NB4 (cell line): Measurements from ENCODE around the gene MRPL58.
"Not testable (repeated sequence)": the region's sequence is repeated elsewhere in the genome, so short reads cannot be mapped to it uniquely, and the experiment has no call there.

Source experiments
- DNase-seq: peaks from one replicate; pipeline ENCODE4 v3.0.0; 2010; ENCODE audit warnings: low read depth
- H3K4me3 ChIP-seq: one replicate; pipeline ENCODE4 v1.5.1; 2011; ENCODE audit warnings: mild to moderate bottlenecking, low read depth, low read length, moderate library complexity
- MYC ChIP-seq: IDR thresholded peaks from 2 replicates; pipeline ENCODE4 v1.6.1; 2011; ENCODE audit warnings: low read depth, low read length
- POLR2A ChIP-seq: IDR thresholded peaks from 2 replicates; pipeline ENCODE4 v1.6.1; 2011; ENCODE audit warnings: mild to moderate bottlenecking; ENCODE audit not compliant: insufficient read length; ENCODE audit errors: extremely low read depth
- TF ChIP-seq, protein P1 (sequence below): IDR thresholded peaks from 2 replicates; pipeline ENCODE4 v1.6.1; 2011; ENCODE audit warnings: low read depth, low read length
- TF ChIP-seq, protein P2 (sequence below): IDR thresholded peaks from one replicate; pipeline ENCODE4 v1.5.1; 2012; ENCODE audit warnings: low read depth, low read length

MRPL58 gene

DNA sequence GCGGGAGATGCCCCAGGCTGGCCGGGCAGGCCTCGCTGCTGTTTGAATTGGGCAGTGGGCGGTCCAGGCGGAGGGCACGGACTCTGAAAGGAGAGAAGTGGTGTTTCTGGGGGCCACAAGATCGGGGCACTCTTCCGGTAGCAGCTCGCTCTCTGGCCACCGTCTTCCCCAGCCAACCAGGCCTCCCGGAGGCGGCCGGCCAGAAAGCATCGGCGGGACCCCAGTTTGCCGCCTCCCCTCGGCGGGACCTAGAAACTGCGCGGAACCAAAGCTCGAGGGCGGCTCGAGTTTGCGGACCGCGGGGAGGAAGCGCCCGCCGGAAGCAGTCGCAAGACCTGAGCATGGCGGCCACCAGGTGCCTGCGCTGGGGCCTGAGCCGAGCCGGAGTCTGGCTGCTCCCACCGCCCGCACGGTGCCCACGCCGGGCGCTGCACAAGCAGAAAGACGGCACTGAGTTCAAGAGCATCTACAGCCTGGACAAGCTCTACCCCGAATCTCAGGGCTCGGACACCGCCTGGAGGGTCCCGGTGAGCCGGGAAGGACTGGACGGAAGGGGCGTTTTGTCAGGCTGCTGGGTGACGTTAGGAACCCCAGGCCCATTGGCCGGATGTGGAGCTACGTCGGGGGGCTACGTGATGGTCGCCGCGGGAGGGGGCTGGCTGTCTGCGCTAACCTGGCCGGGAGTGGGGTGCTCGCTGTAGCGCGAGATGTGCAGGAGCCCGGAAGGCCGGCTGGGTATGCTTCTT lies at the start of gene MRPL58:
MRPL58 (plus strand) TSS at position 325 of the 746 bp plus-strand sequence; CDS start at position 342, 17 bp downstream.
- TF ChIP-seq POLR2A (peak; percentile 77), MYC (peak; percentile 88)
- TF ChIP-seq, protein P1, sequence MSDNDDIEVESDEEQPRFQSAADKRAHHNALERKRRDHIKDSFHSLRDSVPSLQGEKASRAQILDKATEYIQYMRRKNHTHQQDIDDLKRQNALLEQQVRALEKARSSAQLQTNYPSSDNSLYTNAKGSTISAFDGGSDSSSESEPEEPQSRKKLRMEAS = peak; percentile 64
- TF ChIP-seq, protein P2, sequence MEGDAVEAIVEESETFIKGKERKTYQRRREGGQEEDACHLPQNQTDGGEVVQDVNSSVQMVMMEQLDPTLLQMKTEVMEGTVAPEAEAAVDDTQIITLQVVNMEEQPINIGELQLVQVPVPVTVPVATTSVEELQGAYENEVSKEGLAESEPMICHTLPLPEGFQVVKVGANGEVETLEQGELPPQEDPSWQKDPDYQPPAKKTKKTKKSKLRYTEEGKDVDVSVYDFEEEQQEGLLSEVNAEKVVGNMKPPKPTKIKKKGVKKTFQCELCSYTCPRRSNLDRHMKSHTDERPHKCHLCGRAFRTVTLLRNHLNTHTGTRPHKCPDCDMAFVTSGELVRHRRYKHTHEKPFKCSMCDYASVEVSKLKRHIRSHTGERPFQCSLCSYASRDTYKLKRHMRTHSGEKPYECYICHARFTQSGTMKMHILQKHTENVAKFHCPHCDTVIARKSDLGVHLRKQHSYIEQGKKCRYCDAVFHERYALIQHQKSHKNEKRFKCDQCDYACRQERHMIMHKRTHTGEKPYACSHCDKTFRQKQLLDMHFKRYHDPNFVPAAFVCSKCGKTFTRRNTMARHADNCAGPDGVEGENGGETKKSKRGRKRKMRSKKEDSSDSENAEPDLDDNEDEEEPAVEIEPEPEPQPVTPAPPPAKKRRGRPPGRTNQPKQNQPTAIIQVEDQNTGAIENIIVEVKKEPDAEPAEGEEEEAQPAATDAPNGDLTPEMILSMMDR = peak; percentile 37
- peak within 1 kb of the TSS; percentile 92 for H3K4me3 ChIP-seq
- peak; percentile 94 for DNase-seq

DNA sequence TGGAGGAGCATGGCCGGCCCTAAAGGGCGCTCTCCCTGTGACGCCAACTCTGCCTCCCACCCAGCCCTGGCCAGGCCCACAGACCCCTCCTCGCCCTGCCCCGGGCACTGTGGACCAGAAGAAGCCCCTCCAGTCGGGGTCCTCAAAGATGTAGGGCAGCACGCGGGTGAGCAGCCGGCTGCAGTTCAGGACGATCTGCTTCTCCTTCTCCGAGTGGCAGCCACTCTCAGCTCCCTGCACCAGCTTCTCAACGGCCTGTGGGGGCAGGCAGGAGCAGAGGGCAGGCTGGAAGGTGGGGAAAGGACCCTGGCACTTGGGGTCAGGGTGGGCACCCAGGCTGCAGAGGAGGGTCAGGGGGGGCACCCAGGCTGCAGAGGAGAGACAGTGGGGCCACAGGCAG lies 48.8 kb upstream of the MRPL58 start:
- TF ChIP-seq, protein P2 = no peak
- TF ChIP-seq, protein P1 = no peak
- TF ChIP-seq MYC (no peak), POLR2A (no peak)
- DNase-seq = peak; percentile 31
- H3K4me3 ChIP-seq = no peak overlapping the region

DNA sequence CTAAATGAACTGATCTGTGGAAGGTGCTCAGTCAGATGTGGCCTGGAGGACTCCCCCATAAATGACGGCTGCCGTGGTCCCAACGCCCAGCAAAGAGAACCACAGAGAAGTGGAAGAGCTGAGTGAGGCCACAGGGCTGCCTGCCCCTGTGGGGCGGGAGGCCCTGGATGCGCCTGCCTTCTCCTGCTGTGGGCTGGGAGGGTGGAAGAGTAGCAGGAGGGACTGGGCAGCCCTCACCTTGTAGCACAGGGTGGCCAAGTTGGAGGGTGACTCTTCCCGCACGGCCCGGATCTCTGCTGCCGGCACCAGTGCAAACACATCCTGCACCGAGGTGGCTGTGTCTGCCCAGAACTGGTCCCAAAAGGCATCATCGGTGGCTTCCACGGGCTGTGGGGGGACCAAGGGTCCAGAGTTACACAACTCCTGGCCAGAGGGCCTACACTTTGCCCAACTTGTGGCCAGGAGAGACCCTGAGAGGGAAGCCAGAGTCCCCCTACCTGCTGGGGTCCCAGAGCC lies 48.2 kb upstream of the MRPL58 start:
- TF ChIP-seq MYC = no peak
- TF ChIP-seq POLR2A = no peak
- TF ChIP-seq, protein P2 = no peak
- DNase-seq = no peak
- H3K4me3 ChIP-seq = no peak overlapping the region

DNA sequence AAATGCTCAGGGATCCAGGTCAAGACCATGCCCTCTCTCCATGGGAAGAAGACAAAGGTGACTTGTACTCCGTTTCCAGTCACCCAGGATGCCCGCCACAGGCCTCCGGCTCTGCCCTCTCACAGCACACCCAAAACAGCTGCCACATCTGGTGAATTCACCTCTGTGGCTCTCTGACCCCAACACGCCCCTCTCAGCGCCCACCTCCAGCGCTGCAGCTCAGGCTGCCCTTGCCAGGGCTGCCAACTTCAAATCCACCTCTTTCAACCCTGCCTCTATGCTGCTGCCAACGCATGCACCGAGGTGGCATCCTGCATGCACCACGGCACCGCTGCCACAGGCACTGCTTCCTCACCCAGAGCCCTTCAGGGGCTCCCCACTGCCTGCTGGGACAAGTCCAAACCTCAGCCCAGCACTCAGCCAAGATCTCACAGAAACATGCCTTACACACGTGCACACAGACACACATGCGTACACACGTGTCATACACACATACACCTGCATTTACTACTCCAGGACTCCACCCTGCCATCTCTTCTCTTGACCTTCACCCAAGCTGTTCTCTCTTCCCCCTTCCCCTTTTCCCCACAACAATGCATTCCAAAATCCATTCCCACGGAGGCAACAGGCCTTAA lies 47.4 kb upstream of the MRPL58 start:
- no peak for DNase-seq
- no peak for TF ChIP-seq MYC
- TF ChIP-seq, protein P2 = no peak
- TF ChIP-seq, protein P1 = no peak
- TF ChIP-seq POLR2A = no peak
- no peak overlapping the region for H3K4me3 ChIP-seq

DNA sequence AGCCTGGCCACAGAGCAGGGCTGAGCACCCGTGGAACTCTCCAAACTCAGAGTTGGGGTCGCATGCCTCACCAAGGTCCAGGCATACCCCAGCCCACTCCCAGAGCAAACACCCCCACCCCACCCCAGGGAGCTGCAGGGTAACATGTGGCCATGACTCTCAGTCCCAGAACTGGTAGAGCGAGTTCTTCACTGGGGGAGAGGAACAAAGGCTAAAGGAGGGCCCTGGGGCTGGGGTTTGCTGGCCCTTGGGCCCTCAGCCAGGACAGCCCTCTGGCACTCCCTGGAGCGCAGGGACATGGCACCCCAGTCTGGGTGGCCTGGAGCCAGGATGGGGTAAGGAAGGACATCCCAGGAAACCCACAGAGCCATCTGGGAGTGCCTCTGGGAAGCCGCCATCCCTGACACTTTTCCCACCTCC lies 44.1 kb upstream of the MRPL58 start:
- DNase-seq = no peak
- no peak for TF ChIP-seq MYC
- TF ChIP-seq, protein P2 = no peak
- TF ChIP-seq POLR2A = no peak
- TF ChIP-seq, protein P1 = no peak
- no peak overlapping the region for H3K4me3 ChIP-seq

DNA sequence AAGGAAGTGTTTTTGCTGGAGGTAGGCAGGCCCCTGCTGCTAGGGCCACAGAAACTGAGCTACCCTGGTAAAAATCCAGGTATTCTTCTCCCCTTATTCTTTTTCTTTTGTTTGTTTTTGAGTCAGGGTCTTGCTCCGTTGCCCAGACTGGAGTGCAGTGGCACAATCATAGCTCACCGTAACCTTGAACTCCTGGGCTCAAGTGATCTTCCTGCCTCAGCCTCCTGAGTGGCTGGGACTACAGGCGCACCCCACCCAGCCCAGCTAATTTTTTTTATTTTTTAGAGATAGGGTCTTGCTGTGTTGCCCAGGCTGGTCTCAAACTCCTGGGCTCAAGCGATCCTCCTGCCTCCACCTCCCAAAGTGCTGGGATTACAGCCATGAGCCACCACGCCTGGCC lies 43.0 kb upstream of the MRPL58 start:
- DNase-seq, H3K4me3 ChIP-seq: not testable (repeated sequence)
